Hindlimb muscle (tissue), 1 donor: ENCODE measurements around the gene NEMP2. TPM values are rescaled to one million over a fixed set of nuclear protein-coding genes. Genes with fewer than 3 reads are reported as not detected.
"Not testable (repeated sequence)": the region's sequence is repeated elsewhere in the genome, so short reads cannot be mapped to it uniquely, and the experiment has no call there.

Experiments used
- DNase-seq: peaks from one replicate; pipeline ENCODE4 v3.0.0-alpha.2; 2013
- polyA plus RNA-seq: library from polyadenylated mRNA; unstranded; fragments of 120-200 nt; gene quantifications from one replicate; pipeline ENCODE4 v1.2.1, GENCODE V29; 2013; ENCODE audit not compliant: insufficient read length

NEMP2 gene
- polyA plus RNA-seq, 1 donor = 6.6 TPM

DNA sequence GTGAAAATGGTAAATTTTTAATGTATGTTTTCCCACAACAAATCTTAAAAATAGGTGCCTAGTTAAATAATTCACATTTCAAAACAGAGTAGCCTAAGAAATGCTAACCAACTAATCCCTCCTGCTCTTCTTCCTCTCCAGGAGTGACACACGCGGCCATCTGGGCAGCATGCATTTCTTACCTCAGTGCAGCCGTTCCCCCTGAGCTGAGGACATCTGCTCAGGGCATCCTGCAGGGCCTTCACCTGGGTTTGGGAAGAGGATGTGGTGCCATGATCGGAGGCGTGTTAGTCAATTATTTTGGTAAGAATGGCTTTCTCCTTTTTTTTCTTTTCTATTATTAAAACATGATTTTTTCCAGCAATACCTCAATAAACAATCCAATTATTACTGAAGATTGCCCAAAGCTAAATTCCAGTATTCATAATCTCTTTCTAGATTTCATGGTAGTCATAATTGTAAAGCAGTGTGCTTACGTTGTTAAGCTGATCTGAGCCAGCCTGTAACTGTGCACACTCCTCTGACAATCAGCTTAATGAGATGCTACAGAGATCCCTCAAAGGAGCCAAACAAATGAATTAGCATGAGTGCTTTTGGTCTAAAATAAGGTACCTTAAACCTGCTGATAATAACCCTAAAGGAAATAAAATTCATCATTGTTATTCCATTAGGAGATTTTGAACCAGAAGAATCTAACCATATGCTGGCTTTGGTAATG is 45.8 kb downstream of the NEMP2 start:
- no peak for DNase-seq

DNA sequence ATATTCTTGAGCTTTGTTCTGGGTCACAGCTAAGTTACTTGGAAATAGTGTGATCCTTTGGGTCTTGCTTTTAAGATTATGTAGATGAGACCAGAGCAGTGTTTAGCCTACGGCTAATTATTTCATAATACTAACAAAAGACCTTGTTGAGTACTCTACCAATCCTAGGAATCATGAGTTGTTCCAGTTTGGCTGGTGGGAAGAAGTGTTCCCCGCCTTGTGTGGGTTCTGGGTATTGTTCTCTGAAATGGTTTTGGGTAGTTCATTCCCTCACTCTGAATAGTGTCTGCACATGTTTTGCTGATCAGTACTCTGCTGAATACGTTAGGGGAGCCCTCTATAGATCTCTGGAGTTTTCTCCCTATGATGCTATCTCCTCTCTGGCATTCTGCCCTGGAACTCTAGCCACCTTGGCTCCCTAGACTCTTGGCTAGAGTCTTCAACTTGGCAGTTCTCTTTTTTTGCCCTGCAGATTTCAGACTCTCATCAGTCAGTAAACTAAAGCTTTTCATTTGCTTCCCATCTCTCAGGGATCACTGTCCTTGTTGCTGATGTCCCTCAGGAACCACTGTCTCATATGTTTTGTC is 48.4 kb downstream of the NEMP2 start:
- DNase-seq = peak; percentile 26

- no peak for DNase-seq
These were observed 52.1 kb downstream of the NEMP2 start for GRCh38 chr2:190482451-190482850.

- DNase-seq = no peak
These were observed 53.2 kb downstream of the NEMP2 start for GRCh38 chr2:190481339-190481738.

GRCh38 chr2:190478572-190479195 is 55.8 kb downstream of the NEMP2 start:
- DNase-seq = no peak

GRCh38 chr2:190477661-190478454 is 56.7 kb downstream of the NEMP2 start:
- peak; percentile 62 for DNase-seq

DNA sequence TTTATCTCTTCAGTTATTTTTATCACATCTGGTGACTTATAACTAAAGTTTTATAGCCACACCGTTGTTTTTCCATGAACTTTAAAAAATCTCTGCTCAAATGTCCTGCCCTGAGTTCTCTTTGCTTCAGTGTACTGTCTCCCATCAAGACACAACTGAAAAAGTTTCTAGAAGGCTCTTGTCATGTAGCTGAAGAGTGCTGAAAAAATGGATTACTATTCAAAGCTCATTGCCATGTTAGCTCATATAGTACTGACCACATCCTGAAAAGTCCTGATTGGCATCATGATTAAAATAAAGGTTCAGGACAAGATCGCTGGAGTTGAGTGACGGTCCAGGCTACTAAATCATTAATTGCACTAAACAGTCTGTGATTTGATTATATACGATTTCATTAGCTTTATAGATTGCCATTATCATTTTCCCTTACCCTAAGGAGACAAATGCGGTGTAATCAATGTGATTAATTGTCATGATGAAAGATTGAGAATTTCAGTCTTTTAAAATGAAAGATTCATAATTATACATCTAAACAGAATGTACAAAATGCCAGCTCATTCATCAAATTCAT is 64.2 kb downstream of the NEMP2 start:
- DNase-seq = no peak

- DNase-seq = peak; percentile 82
These were observed 64.8 kb downstream of the NEMP2 start for GRCh38 chr2:190469771-190470170.

DNA sequence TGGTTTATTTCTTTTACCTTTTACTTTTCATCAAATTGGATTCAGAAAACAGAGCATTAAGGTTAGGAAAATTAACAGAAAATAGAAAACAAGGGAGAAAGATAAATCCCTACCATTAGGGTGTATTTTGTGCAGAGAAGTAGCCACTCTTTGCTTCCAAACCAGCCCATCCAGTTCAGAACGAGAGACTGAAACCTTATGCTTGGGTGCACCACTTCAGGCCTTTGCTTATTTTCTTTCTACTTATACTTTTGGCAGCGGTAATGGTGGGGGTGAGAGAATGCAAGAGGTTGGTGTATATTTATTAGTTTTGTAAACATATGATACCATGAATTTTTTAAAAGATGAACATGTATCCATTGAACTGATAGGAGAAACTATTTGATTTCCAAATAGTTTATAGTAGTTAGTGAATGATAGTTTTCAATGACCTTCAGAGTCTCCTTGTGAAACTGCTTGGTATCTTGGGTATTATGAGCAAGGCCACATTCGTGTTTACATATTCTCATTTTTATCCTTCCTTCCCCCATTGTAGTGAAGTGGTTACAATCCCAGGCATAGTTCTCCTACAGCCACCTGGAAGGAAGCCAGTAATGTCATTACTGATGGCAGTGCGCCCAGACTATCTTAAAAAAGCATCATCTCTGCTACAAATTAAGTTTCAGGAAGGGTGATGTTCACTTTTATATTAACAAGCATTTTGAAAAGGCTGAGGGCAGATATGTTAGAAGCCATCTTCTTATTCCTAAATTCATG is 65.5 kb downstream of the NEMP2 start:
- peak; percentile 92 for DNase-seq

- DNase-seq = not testable (repeated sequence)
These were observed 66.2 kb downstream of the NEMP2 start for GRCh38 chr2:190468354-190468753.

DNA sequence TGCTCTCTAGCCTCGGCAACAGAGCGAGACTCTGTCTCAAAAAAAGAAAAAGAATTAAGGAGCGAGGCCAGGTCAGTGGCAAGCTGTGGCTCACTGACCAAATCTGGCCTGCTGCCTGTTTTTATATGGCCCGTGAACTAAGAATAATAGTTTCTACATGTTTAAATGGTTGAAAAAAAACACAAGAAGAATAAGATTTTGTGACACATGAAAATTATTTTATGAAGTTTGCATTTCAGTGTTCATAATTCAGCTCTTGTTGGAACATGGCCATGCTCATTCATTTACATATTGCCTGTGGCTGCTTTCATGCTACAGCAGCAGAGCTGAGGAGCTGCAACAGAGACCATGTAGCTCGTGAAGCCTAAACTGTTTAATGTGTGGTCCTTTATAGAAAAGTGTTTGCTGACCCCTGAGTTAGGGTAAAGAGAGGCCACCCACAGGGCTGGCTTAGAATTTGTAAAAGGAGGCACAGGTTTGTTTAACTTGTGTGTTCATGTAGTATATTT is 66.9 kb downstream of the NEMP2 start:
- peak; percentile 67 for DNase-seq

DNA sequence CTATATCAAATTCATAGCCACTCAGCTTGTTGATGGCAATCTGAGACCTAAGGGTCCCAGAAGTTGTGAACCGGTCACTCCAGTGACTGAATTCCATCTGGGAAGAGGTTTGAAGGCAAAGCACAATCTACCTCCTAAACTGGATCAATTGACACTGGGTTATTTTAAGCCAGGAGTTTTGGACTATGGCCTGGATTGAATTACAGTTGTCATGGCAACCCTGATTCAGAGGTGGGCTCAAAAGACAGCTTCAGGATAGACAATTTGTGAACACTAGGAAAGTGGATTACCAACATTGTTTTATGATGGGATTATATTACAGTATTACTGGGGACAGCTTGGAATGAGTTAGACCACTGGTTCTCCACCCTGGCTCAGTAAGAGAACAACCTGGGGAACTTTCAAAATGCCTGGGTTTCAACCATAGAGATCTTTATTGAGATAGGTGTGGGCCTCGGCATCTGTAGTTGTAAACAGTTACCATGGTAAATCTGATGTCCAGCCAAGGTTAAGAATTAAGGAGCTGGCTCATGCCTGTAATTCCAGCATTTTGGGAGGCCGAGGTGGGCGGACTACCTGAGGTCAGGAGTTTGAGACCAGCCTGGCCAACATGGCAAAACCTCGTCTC is 67.6 kb downstream of the NEMP2 start:
- peak; percentile 24 for DNase-seq

- no peak for DNase-seq
These were observed 69.5 kb downstream of the NEMP2 start for GRCh38 chr2:190465060-190465459.

DNA sequence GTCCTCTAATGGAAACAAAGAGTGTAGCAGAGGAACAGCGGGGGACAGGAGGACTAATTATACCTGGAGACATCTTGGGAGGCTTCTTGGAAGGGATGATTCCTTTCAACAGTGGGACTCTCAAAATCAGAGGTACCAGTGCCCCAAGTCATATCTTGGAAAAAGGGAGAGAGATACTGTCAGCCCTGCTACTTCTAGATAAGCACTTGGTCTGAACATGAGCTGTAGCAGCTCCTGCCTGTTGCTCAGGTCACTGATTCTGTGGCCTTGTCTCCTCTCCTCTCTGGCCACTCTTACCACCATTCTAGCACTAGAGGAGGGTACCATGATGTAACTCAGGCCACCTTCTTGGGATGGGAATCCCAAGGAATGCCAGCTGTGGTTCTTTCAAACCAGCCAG is 71.9 kb downstream of the NEMP2 start:
- no peak for DNase-seq

DNA sequence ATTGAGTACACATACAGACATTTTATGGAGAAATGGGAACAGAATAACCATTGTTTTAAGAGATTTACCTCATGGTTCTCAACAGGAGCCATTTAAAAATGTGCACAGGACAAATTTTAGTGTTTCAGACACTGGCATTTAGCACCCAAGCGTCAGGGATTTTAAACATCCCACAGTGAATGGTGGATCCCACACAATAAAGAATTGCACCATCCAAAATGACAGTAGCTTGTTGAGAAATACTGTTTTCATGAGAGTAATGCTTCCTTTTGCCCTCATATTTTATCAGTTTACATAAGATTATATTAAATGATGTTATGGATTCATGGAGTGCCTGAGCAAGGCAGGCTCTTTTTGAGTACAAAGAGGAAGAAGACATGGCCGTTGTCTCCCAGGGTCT is 72.3 kb downstream of the NEMP2 start:
- no peak for DNase-seq

DNA sequence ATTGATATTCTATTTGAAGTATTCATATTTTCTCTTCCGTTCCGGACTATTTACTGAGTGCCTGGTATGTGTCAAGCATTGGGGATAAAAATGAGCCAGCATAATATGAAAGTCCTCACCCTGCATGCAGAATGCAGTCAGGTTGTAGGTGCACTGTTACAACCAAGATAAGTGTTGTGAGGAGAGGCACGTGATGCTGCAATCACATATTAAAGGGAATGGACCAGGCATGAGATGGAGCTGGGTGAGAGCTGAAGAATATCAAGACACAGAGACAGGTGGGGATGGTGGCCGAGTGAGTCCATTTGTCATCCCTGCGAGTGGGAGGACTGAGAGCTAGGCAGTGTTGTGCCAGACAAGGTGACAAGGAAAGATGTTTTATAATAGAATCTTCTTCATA is 74.0 kb downstream of the NEMP2 start:
- no peak for DNase-seq

DNA sequence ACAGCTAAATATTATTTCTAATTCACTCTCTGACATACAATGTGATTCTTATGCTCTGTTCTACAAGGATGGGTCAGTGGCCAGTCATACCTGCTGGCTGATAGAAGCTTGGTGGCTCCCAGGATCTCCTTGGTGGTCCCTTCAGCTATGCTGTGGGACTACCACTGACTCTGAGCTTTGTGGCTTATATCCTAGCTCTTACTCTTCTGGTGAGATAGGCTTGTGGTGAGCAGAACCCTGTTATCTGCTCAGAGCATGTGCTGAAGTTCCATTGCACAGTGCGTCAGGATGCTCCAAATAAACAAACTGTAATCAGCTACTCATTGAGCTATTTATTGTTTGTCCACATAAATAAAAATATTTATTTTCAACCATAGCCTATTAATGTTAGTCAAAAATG is 74.6 kb downstream of the NEMP2 start:
- no peak for DNase-seq

GRCh38 chr2:190458352-190459107 is 76.0 kb downstream of the NEMP2 start:
- no peak for DNase-seq

DNA sequence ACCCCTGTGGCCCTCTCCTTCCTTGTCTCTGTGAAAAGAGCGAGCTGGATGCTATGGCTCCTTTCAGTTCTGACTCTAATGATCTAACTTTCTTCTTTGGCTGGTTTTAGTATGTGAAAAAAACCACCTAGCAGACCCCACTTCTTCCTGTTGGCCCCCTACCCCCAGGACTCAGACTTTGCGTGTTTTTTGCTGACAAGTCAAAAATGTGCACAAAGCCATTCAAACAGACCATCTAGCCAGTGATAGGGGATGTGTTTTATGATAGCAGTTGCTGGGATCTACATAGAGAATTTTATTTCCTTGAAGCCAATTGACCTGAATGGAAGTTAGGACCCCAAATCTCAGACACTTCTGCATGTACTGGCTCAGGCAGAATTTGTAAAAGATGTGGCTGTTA is 77.3 kb downstream of the NEMP2 start:
- DNase-seq = no peak

DNA sequence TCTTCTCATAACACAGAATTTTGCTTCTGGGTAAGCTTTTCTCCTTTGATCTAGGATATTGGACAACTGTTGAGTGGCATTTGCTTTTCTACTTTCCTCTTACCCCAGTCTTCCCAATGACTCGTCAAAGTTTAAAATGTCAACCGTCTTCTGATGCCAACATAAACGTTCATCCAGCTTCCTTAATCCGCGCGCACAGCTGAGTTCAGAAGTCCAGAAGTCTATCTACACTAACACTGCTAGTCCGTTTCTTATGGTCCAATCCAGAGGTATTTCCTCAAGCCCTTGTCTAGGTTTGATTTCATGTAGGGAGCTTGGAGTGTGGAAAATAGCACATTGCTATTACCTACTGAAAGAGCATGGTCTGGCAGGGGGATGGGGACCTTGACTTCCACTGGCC is 77.7 kb downstream of the NEMP2 start:
- no peak for DNase-seq
